ENCODE data around the gene ZBTB21.
A peak's percentile ranks its signal among the peaks of the same experiment; 100 is the strongest.

The ZBTB21 gene

DNA sequence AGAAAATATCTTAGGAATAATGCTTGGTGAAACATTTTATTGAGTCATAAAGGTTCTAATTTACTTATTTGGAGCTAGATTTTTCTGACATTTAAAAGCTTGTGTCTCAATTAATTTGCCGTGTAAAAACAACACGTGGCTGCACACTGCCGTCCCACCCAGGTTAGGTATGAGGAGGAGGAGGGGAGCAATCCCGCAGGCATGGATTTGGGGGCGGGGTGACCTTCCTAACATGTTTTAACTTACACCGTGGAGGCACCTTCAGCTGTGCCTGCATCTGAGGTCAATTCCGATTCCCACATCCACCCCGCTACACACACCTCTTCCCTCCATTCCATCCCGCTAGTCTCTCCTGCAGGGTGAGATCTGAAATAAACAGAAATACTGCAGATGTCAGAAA, 32.5 kb upstream of the ZBTB21 start:
- Histone ChIP-seq H3K4me1 (ENCODE audit: control insufficient read depth, low read depth, low read length) (no peaks in the 10 kb centered on the region), H4K8ac (ENCODE audit: low read depth, low read length) (no peak overlapping the region), H3K23ac (ENCODE audit: low read length) (no peak overlapping the region), H2AK5ac (ENCODE audit: low read length) (no peak overlapping the region), H3K56ac (ENCODE audit: low read length) (no peak overlapping the region), H3K4me3 (ENCODE audit: low read length) (no peak overlapping the region), H3K4me2 (ENCODE audit: low read length) (no peak overlapping the region), H4K5ac (ENCODE audit: low read length) (no peak overlapping the region), H3K18ac (ENCODE audit: low read length) (no peak overlapping the region), H3K79me1 (ENCODE audit: low read length) (no peaks in the 10 kb centered on the region), H3K4ac (ENCODE audit: low read depth, low read length) (no peak overlapping the region), H3K79me2 (ENCODE audit: control insufficient read depth, insufficient read depth, low read length) (no peaks in the 10 kb centered on the region), H3K36me3 (ENCODE audit: control insufficient read depth, insufficient read depth, low read length) (no peaks in the 10 kb centered on the region), H2BK120ac (ENCODE audit: low read depth, low read length) (no peak overlapping the region), H3K27ac (ENCODE audit: low read depth, low read length) (no peak overlapping the region), H3K9ac (ENCODE audit: low read length) (no peak overlapping the region), H3K27me3 (ENCODE audit: insufficient read depth, low read length, poor library complexity) (no peaks in the 10 kb centered on the region), H2BK5ac (ENCODE audit: low read length) (no peak overlapping the region), H2BK15ac (replicated peaks; ENCODE audit: low read depth) (no peak overlapping the region)
- WGBS (ENCODE audit: extremely low coverage, insufficient coverage, low lambda C conversion rate): no CpG with 5 or more reads among the region's 9 CpGs
- no peak for DNase-seq

DNA sequence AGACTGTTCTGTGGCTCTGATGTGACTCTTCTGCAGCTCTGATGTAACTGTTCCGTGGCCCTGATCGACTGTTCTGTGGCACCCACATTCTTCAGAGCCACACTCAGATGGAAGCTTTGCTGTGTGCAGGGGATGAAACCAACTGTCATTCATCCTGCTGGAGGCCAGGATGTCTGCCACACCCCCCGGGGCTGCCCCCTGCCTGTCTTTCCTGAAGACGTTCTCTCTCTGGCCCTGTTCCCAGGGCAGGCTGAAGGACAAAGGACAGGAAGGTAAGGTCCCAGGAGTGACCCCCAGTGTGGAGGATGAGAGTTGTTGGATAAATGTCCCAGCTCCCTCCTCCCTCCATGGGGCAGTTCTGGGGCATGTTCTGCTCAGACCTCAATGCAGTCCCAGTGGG, 31.6 kb upstream of the ZBTB21 start:
- no peak for DNase-seq
- Histone ChIP-seq H3K56ac (ENCODE audit: low read length) (no peak overlapping the region), H3K23ac (ENCODE audit: low read length) (no peak overlapping the region), H4K5ac (ENCODE audit: low read length) (no peak overlapping the region), H2BK15ac (replicated peaks; ENCODE audit: low read depth) (no peak overlapping the region), H2BK120ac (ENCODE audit: low read depth, low read length) (no peak overlapping the region), H2AK5ac (ENCODE audit: low read length) (no peak overlapping the region), H3K4me1 (ENCODE audit: control insufficient read depth, low read depth, low read length) (no peaks in the 10 kb centered on the region), H2BK5ac (ENCODE audit: low read length) (no peak overlapping the region), H3K4ac (ENCODE audit: low read depth, low read length) (no peak overlapping the region), H3K27me3 (ENCODE audit: insufficient read depth, low read length, poor library complexity) (no peaks in the 10 kb centered on the region), H3K27ac (ENCODE audit: low read depth, low read length) (no peak overlapping the region), H3K18ac (ENCODE audit: low read length) (no peak overlapping the region), H3K79me2 (ENCODE audit: control insufficient read depth, insufficient read depth, low read length) (no peaks in the 10 kb centered on the region), H3K79me1 (ENCODE audit: low read length) (no peaks in the 10 kb centered on the region), H3K4me3 (ENCODE audit: low read length) (no peak overlapping the region), H3K4me2 (ENCODE audit: low read length) (no peak overlapping the region), H4K8ac (ENCODE audit: low read depth, low read length) (no peak overlapping the region), H3K9ac (ENCODE audit: low read length) (no peak overlapping the region), H3K36me3 (ENCODE audit: control insufficient read depth, insufficient read depth, low read length) (no peaks in the 10 kb centered on the region)
- no CpG with 5 or more reads among the region's 4 CpGs for WGBS (ENCODE audit: extremely low coverage, insufficient coverage, low lambda C conversion rate)

DNA sequence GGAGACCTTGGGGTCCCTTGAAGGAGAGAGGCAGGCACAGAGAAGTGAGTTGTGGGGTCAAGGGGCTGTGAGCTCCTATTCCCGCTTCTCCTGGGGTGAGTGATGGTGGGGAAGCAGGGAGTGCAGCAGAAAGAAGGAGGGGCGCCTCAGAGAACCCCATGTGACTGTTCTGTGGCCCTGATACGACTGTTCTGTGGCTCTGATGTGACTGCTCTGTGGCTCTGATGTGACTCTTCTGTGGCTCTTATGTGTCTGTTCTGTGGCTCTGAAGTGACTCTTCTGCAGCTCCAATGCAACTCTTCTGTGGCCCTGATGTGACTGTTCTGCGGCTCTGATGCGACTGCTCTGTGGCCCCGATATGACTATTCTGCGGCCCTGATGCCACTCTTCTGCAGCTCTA, 31.1 kb upstream of the ZBTB21 start:
- Histone ChIP-seq H3K27ac (ENCODE audit: low read depth, low read length) (no peak overlapping the region), H2AK5ac (ENCODE audit: low read length) (no peak overlapping the region), H3K4me3 (ENCODE audit: low read length) (no peak overlapping the region), H3K79me1 (ENCODE audit: low read length) (no peaks in the 10 kb centered on the region), H3K56ac (ENCODE audit: low read length) (no peak overlapping the region), H3K4me1 (ENCODE audit: control insufficient read depth, low read depth, low read length) (no peaks in the 10 kb centered on the region), H3K9ac (ENCODE audit: low read length) (no peak overlapping the region), H4K8ac (ENCODE audit: low read depth, low read length) (no peak overlapping the region), H3K23ac (ENCODE audit: low read length) (no peak overlapping the region), H3K79me2 (ENCODE audit: control insufficient read depth, insufficient read depth, low read length) (no peaks in the 10 kb centered on the region), H2BK5ac (ENCODE audit: low read length) (no peak overlapping the region), H3K18ac (ENCODE audit: low read length) (no peak overlapping the region), H3K4me2 (ENCODE audit: low read length) (no peak overlapping the region), H3K27me3 (ENCODE audit: insufficient read depth, low read length, poor library complexity) (no peaks in the 10 kb centered on the region), H2BK15ac (replicated peaks; ENCODE audit: low read depth) (no peak overlapping the region), H4K5ac (ENCODE audit: low read length) (no peak overlapping the region), H2BK120ac (ENCODE audit: low read depth, low read length) (no peak overlapping the region), H3K36me3 (ENCODE audit: control insufficient read depth, insufficient read depth, low read length) (no peaks in the 10 kb centered on the region), H3K4ac (ENCODE audit: low read depth, low read length) (no peak overlapping the region)
- no peak for DNase-seq
- no CpG with 5 or more reads among the region's 7 CpGs for WGBS (ENCODE audit: extremely low coverage, insufficient coverage, low lambda C conversion rate)

DNA sequence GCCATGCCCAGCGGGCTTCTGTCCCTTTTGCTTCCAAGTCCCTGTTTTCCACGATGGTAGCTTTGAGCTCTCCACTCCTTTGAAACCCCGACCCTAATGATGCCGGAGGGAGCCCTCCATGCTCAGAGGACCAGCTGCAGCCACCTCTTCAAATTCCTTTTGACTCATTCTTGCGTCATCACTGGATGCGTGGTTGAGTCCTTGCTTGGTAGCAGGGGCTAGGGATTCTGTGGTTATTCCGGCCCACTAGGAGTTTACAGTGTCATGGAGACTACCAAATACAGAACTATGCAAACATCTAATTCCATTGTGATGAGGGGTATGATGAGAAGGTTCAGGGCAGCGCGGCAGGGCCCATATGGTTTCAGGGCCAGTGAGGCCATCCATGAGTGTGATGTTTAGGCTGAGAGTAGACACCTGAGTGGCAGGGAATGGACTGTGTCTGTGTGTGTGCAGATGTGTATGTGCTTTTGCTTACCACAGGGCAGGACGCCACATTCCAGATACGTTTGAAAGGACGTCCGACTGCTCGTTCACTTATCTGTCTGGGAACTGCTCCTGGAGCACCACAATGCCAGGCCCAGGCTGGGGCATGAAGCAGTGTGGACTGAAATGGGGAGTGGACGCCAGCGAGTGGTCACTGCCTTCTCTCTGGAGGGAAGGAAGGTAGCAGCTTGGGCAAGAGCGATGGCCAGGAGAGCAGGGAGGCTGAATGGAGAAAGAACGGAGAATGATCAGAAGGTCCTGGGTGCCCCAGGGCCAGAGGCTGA, 30.4 kb upstream of the ZBTB21 start:
- Histone ChIP-seq H2BK15ac (replicated peaks; ENCODE audit: low read depth) (no peak overlapping the region), H3K36me3 (ENCODE audit: control insufficient read depth, insufficient read depth, low read length) (no peaks in the 10 kb centered on the region), H2AK5ac (ENCODE audit: low read length) (no peak overlapping the region), H3K79me1 (ENCODE audit: low read length) (no peaks in the 10 kb centered on the region), H3K27ac (ENCODE audit: low read depth, low read length) (no peak overlapping the region), H3K4ac (ENCODE audit: low read depth, low read length) (no peak overlapping the region), H3K56ac (ENCODE audit: low read length) (no peak overlapping the region), H3K79me2 (ENCODE audit: control insufficient read depth, insufficient read depth, low read length) (no peaks in the 10 kb centered on the region), H3K4me3 (ENCODE audit: low read length) (no peak overlapping the region), H4K5ac (ENCODE audit: low read length) (no peak overlapping the region), H2BK120ac (ENCODE audit: low read depth, low read length) (no peak overlapping the region), H3K18ac (ENCODE audit: low read length) (no peak overlapping the region), H3K23ac (ENCODE audit: low read length) (no peak overlapping the region), H4K8ac (ENCODE audit: low read depth, low read length) (no peak overlapping the region), H3K9ac (ENCODE audit: low read length) (no peak overlapping the region), H3K27me3 (ENCODE audit: insufficient read depth, low read length, poor library complexity) (no peaks in the 10 kb centered on the region), H3K4me2 (ENCODE audit: low read length) (no peak overlapping the region), H2BK5ac (ENCODE audit: low read length) (no peak overlapping the region), H3K4me1 (ENCODE audit: control insufficient read depth, low read depth, low read length) (no peaks in the 10 kb centered on the region)
- WGBS (ENCODE audit: extremely low coverage, insufficient coverage, low lambda C conversion rate): no CpG with 5 or more reads among the region's 18 CpGs
- DNase-seq: peak; percentile 36

DNA sequence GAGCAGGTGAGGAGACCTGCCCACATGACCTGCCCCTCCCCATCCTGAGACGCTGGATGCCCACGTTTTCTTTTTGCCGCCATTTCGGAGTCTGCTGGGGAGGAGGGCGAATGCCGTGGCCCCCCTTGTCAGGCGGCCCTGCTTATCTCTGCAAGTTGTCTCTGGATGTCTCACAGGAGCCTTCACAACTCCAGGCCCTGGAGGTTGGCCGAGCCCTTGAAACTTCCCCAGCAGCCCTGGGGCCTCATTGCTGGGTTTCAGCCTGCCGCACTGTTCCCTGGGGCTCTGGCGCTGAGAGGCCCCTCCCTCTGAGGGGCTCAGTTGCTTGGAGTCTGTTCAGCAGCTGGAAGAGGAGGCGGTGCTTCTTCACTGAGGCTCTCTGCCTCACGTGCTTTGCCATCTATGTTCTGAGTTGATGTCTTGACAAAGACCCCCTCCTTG, 29.8 kb upstream of the ZBTB21 start:
- H3K23ac ChIP-seq (ENCODE audit: low read length): no peak overlapping the region
- no peak overlapping the region for H4K5ac ChIP-seq (ENCODE audit: low read length)
- H3K9ac ChIP-seq (ENCODE audit: low read length): no peak overlapping the region
- no peaks in the 10 kb centered on the region for H3K27me3 ChIP-seq (ENCODE audit: insufficient read depth, low read length, poor library complexity)
- H3K36me3 ChIP-seq (ENCODE audit: control insufficient read depth, insufficient read depth, low read length): no peaks in the 10 kb centered on the region
- H3K18ac ChIP-seq (ENCODE audit: low read length): no peak overlapping the region
- no peaks in the 10 kb centered on the region for H3K79me1 ChIP-seq (ENCODE audit: low read length)
- no peaks in the 10 kb centered on the region for H3K4me1 ChIP-seq (ENCODE audit: control insufficient read depth, low read depth, low read length)
- no peak overlapping the region for H3K27ac ChIP-seq (ENCODE audit: low read depth, low read length)
- no peak for DNase-seq
- H3K56ac ChIP-seq (ENCODE audit: low read length): no peak overlapping the region
- no peak overlapping the region for H3K4ac ChIP-seq (ENCODE audit: low read depth, low read length)
- no peak overlapping the region for H2BK120ac ChIP-seq (ENCODE audit: low read depth, low read length)
- H4K8ac ChIP-seq (ENCODE audit: low read depth, low read length): no peak overlapping the region
- WGBS (ENCODE audit: extremely low coverage, insufficient coverage, low lambda C conversion rate): no CpG with 5 or more reads among the region's 12 CpGs
- no peak overlapping the region for H2BK5ac ChIP-seq (ENCODE audit: low read length)
- H2AK5ac ChIP-seq (ENCODE audit: low read length): no peak overlapping the region
- no peak overlapping the region for H3K4me2 ChIP-seq (ENCODE audit: low read length)
- H3K4me3 ChIP-seq (ENCODE audit: low read length): no peak overlapping the region
- H2BK15ac ChIP-seq (replicated peaks; ENCODE audit: low read depth): no peak overlapping the region
- H3K79me2 ChIP-seq (ENCODE audit: control insufficient read depth, insufficient read depth, low read length): no peaks in the 10 kb centered on the region

DNA sequence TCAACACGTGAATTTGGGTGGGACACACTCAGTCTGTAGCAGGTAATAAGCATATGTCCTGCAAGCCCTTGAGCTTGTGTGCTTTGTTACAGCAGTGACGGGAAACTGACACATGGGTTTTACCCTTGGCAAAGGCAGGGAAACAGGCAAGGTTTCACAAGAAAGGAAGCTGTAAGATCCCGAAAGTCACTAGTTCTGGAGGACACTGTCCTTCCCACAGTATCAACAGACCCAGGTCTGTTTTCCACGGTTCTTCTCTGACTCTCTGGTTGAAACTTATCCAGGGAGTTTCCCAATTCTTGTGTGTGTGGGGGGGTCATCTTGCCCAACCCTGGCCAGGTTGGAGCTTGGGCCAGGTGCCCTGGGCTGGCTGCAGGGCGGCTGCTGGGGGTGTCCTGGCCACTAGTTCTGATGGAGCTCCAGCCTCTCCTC, 29.3 kb upstream of the ZBTB21 start:
- no peak overlapping the region for H3K4ac ChIP-seq (ENCODE audit: low read depth, low read length)
- H3K27me3 ChIP-seq (ENCODE audit: insufficient read depth, low read length, poor library complexity): no peaks in the 10 kb centered on the region
- no peaks in the 10 kb centered on the region for H3K36me3 ChIP-seq (ENCODE audit: control insufficient read depth, insufficient read depth, low read length)
- H3K4me1 ChIP-seq (ENCODE audit: control insufficient read depth, low read depth, low read length): no peaks in the 10 kb centered on the region
- no peak overlapping the region for H3K4me2 ChIP-seq (ENCODE audit: low read length)
- no peak overlapping the region for H3K27ac ChIP-seq (ENCODE audit: low read depth, low read length)
- no peaks in the 10 kb centered on the region for H3K79me2 ChIP-seq (ENCODE audit: control insufficient read depth, insufficient read depth, low read length)
- DNase-seq: no peak
- H2BK120ac ChIP-seq (ENCODE audit: low read depth, low read length): no peak overlapping the region
- no peak overlapping the region for H3K4me3 ChIP-seq (ENCODE audit: low read length)
- H3K9ac ChIP-seq (ENCODE audit: low read length): no peak overlapping the region
- H2BK15ac ChIP-seq (replicated peaks; ENCODE audit: low read depth): no peak overlapping the region
- no peak overlapping the region for H4K5ac ChIP-seq (ENCODE audit: low read length)
- H3K18ac ChIP-seq (ENCODE audit: low read length): no peak overlapping the region
- no peak overlapping the region for H4K8ac ChIP-seq (ENCODE audit: low read depth, low read length)
- no peak overlapping the region for H3K23ac ChIP-seq (ENCODE audit: low read length)
- no CpG with 5 or more reads among the region's 5 CpGs for WGBS (ENCODE audit: extremely low coverage, insufficient coverage, low lambda C conversion rate)
- H2AK5ac ChIP-seq (ENCODE audit: low read length): no peak overlapping the region
- H3K56ac ChIP-seq (ENCODE audit: low read length): no peak overlapping the region
- no peaks in the 10 kb centered on the region for H3K79me1 ChIP-seq (ENCODE audit: low read length)
- no peak overlapping the region for H2BK5ac ChIP-seq (ENCODE audit: low read length)

Data from mesendoderm (in vitro differentiated cells).